ENCODE data around the gene HNRNPR.

HNRNPR gene

GRCh38 chr1:23381233-23381885 is 37.3 kb upstream of the HNRNPR start:
- TF ChIP-seq TAF1 (IDR thresholded peaks at IDR 0.05; ENCODE audit: borderline replicate concordance, insufficient read depth, low read length) (no peak), POLR2AphosphoS5 (IDR thresholded peaks at IDR 0.05; ENCODE audit: low read depth, low read length) (no peak), SIN3A (IDR thresholded peaks at IDR 0.05; ENCODE audit: borderline replicate concordance, insufficient read depth, low read length) (no peak), FOXP2 (optimal IDR thresholded peaks at IDR 0.05; ENCODE audit: borderline replicate concordance, extremely low read depth, extremely low read length, insufficient read depth) (no peak)
- TF ChIP-seq, protein P1, sequence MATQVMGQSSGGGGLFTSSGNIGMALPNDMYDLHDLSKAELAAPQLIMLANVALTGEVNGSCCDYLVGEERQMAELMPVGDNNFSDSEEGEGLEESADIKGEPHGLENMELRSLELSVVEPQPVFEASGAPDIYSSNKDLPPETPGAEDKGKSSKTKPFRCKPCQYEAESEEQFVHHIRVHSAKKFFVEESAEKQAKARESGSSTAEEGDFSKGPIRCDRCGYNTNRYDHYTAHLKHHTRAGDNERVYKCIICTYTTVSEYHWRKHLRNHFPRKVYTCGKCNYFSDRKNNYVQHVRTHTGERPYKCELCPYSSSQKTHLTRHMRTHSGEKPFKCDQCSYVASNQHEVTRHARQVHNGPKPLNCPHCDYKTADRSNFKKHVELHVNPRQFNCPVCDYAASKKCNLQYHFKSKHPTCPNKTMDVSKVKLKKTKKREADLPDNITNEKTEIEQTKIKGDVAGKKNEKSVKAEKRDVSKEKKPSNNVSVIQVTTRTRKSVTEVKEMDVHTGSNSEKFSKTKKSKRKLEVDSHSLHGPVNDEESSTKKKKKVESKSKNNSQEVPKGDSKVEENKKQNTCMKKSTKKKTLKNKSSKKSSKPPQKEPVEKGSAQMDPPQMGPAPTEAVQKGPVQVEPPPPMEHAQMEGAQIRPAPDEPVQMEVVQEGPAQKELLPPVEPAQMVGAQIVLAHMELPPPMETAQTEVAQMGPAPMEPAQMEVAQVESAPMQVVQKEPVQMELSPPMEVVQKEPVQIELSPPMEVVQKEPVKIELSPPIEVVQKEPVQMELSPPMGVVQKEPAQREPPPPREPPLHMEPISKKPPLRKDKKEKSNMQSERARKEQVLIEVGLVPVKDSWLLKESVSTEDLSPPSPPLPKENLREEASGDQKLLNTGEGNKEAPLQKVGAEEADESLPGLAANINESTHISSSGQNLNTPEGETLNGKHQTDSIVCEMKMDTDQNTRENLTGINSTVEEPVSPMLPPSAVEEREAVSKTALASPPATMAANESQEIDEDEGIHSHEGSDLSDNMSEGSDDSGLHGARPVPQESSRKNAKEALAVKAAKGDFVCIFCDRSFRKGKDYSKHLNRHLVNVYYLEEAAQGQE (IDR thresholded peaks at IDR 0.05; ENCODE audit: insufficient read depth in 1 of 2, low read depth in 2 of 2, low read length in 2 of 2) = no peak

DNA sequence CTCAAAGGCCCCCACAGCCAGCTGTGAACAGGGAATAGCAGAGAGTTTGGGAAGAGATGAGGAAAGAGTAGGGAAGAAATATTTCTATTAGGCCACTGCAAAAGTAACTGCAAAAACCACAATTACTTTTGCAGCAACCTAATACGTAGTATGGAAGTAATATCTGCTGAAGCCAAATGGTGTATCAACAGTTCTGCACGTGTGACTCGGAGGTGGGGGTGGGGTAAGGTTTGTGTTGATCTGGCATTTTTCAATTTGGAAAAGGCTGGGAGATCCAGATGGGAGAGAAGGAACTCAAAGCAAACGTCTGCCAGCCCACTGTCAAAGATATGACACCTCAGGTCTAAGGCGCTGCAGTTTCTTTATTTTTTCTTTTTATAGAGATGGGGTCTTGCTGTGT is 36.6 kb upstream of the HNRNPR start:
- no peak for TF ChIP-seq TAF1 (IDR thresholded peaks at IDR 0.05; ENCODE audit: borderline replicate concordance, insufficient read depth, low read length)
- TF ChIP-seq POLR2AphosphoS5 (IDR thresholded peaks at IDR 0.05; ENCODE audit: low read depth, low read length) = no peak
- TF ChIP-seq SIN3A (IDR thresholded peaks at IDR 0.05; ENCODE audit: borderline replicate concordance, insufficient read depth, low read length) = no peak
- no peak for TF ChIP-seq FOXP2 (optimal IDR thresholded peaks at IDR 0.05; ENCODE audit: borderline replicate concordance, extremely low read depth, extremely low read length, insufficient read depth)
- TF ChIP-seq, protein P1 (IDR thresholded peaks at IDR 0.05; ENCODE audit: insufficient read depth in 1 of 2, low read depth in 2 of 2, low read length in 2 of 2) = no peak

GRCh38 chr1:23376890-23377811 is 33.1 kb upstream of the HNRNPR start:
- TF ChIP-seq SIN3A (IDR thresholded peaks at IDR 0.05; ENCODE audit: borderline replicate concordance, insufficient read depth, low read length) (no peak), TAF1 (IDR thresholded peaks at IDR 0.05; ENCODE audit: borderline replicate concordance, insufficient read depth, low read length) (no peak), POLR2AphosphoS5 (IDR thresholded peaks at IDR 0.05; ENCODE audit: low read depth, low read length) (no peak), FOXP2 (optimal IDR thresholded peaks at IDR 0.05; ENCODE audit: borderline replicate concordance, extremely low read depth, extremely low read length, insufficient read depth) (no peak)
- TF ChIP-seq, protein P1 (IDR thresholded peaks at IDR 0.05; ENCODE audit: insufficient read depth in 1 of 2, low read depth in 2 of 2, low read length in 2 of 2) = no peak

GRCh38 chr1:23371987-23372880 is 28.1 kb upstream of the HNRNPR start:
- TF ChIP-seq FOXP2 (optimal IDR thresholded peaks at IDR 0.05; ENCODE audit: borderline replicate concordance, extremely low read depth, extremely low read length, insufficient read depth) (no peak), TAF1 (IDR thresholded peaks at IDR 0.05; ENCODE audit: borderline replicate concordance, insufficient read depth, low read length) (no peak), SIN3A (IDR thresholded peaks at IDR 0.05; ENCODE audit: borderline replicate concordance, insufficient read depth, low read length) (no peak), POLR2AphosphoS5 (IDR thresholded peaks at IDR 0.05; ENCODE audit: low read depth, low read length) (no peak)
- TF ChIP-seq, protein P1 (IDR thresholded peaks at IDR 0.05; ENCODE audit: insufficient read depth in 1 of 2, low read depth in 2 of 2, low read length in 2 of 2) = no peak

All from PFSK-1 (cell line).